ENCODE data around the gene LRCH1.
A peak's percentile ranks its signal among the peaks of the same experiment; 100 is the strongest.
"Not testable (repeated sequence)": the region's sequence is repeated elsewhere in the genome, so short reads cannot be mapped to it uniquely, and the experiment has no call there.

The LRCH1 gene

GRCh38 chr13:46751811-46752635 lies 199.1 kb downstream of the LRCH1 start:
- no peaks in the 10 kb centered on the region for H3K9me3 ChIP-seq (ENCODE audit: control insufficient read depth, low read length)
- peaks cover 21% of the 10 kb centered on the region for H3K4me1 ChIP-seq (ENCODE audit: control insufficient read depth, insufficient read depth, low read length)
- no peak overlapping the region for H3K4me3 ChIP-seq (ENCODE audit: low read length)
- no peaks in the 10 kb centered on the region for H3K36me3 ChIP-seq (ENCODE audit: control insufficient read depth, insufficient read depth, low read length)
- H3K9ac ChIP-seq (ENCODE audit: low read length): no peak overlapping the region
- H3K27me3 ChIP-seq (ENCODE audit: control insufficient read depth, insufficient read depth, low read length): no peaks in the 10 kb centered on the region

- peaks cover 32% of the 10 kb centered on the region for H3K4me1 ChIP-seq (ENCODE audit: control insufficient read depth, insufficient read depth, low read length)
- no peaks in the 10 kb centered on the region for H3K9me3 ChIP-seq (ENCODE audit: control insufficient read depth, low read length)
- H3K9ac ChIP-seq (ENCODE audit: low read length): no peak overlapping the region
- H3K27me3 ChIP-seq (ENCODE audit: control insufficient read depth, insufficient read depth, low read length): no peaks in the 10 kb centered on the region
- no peaks in the 10 kb centered on the region for H3K36me3 ChIP-seq (ENCODE audit: control insufficient read depth, insufficient read depth, low read length)
- H3K4me3 ChIP-seq (ENCODE audit: low read length): no peak overlapping the region
Observed at GRCh38 chr13:46753137-46753536, 200.2 kb downstream of the LRCH1 start.

GRCh38 chr13:46753917-46754316 lies 200.9 kb downstream of the LRCH1 start:
- Histone ChIP-seq H3K36me3 (ENCODE audit: control insufficient read depth, insufficient read depth, low read length) (no peaks in the 10 kb centered on the region), H3K9ac (ENCODE audit: low read length) (no peak overlapping the region), H3K27me3 (ENCODE audit: control insufficient read depth, insufficient read depth, low read length) (no peaks in the 10 kb centered on the region), H3K9me3 (ENCODE audit: control insufficient read depth, low read length) (no peaks in the 10 kb centered on the region), H3K4me1 (ENCODE audit: control insufficient read depth, insufficient read depth, low read length) (peaks cover 39% of the 10 kb centered on the region), H3K4me3 (ENCODE audit: low read length) (no peak overlapping the region)

GRCh38 chr13:46754812-46755211 lies 201.8 kb downstream of the LRCH1 start:
- H3K27me3 ChIP-seq (ENCODE audit: control insufficient read depth, insufficient read depth, low read length): no peaks in the 10 kb centered on the region
- H3K4me3 ChIP-seq (ENCODE audit: low read length): no peak overlapping the region
- H3K9ac ChIP-seq (ENCODE audit: low read length): no peak overlapping the region
- H3K4me1 ChIP-seq (ENCODE audit: control insufficient read depth, insufficient read depth, low read length): peaks cover 48% of the 10 kb centered on the region
- no peaks in the 10 kb centered on the region for H3K9me3 ChIP-seq (ENCODE audit: control insufficient read depth, low read length)
- no peaks in the 10 kb centered on the region for H3K36me3 ChIP-seq (ENCODE audit: control insufficient read depth, insufficient read depth, low read length)

- H3K4me1 ChIP-seq (ENCODE audit: control insufficient read depth, insufficient read depth, low read length): peaks cover 55% of the 10 kb centered on the region
- not testable (repeated sequence) for H3K9me3 ChIP-seq (ENCODE audit: control insufficient read depth, low read length); H3K36me3 ChIP-seq (ENCODE audit: control insufficient read depth, insufficient read depth, low read length); H3K4me3 ChIP-seq (ENCODE audit: low read length); H3K9ac ChIP-seq (ENCODE audit: low read length); H3K27me3 ChIP-seq (ENCODE audit: control insufficient read depth, insufficient read depth, low read length)
Observed at GRCh38 chr13:46755508-46755907, 202.5 kb downstream of the LRCH1 start.

- Histone ChIP-seq H3K9ac (ENCODE audit: low read length) (peak overlapping the region; percentile 7), H3K9me3 (ENCODE audit: control insufficient read depth, low read length) (no peaks in the 10 kb centered on the region), H3K4me1 (ENCODE audit: control insufficient read depth, insufficient read depth, low read length) (peaks cover 66% of the 10 kb centered on the region), H3K4me3 (ENCODE audit: low read length) (no peak overlapping the region), H3K27me3 (ENCODE audit: control insufficient read depth, insufficient read depth, low read length) (no peaks in the 10 kb centered on the region), H3K36me3 (ENCODE audit: control insufficient read depth, insufficient read depth, low read length) (no peaks in the 10 kb centered on the region)
Observed at GRCh38 chr13:46756977-46757376, 204.0 kb downstream of the LRCH1 start.

GRCh38 chr13:46757640-46758039 lies 204.7 kb downstream of the LRCH1 start:
- Histone ChIP-seq H3K9ac (ENCODE audit: low read length) (peak overlapping the region; percentile 7), H3K4me1 (ENCODE audit: control insufficient read depth, insufficient read depth, low read length) (peaks cover 70% of the 10 kb centered on the region), H3K27me3 (ENCODE audit: control insufficient read depth, insufficient read depth, low read length) (no peaks in the 10 kb centered on the region), H3K36me3 (ENCODE audit: control insufficient read depth, insufficient read depth, low read length) (no peaks in the 10 kb centered on the region), H3K4me3 (ENCODE audit: low read length) (no peak overlapping the region), H3K9me3 (ENCODE audit: control insufficient read depth, low read length) (no peaks in the 10 kb centered on the region)

GRCh38 chr13:46759846-46760245 lies 206.9 kb downstream of the LRCH1 start:
- no peaks in the 10 kb centered on the region for H3K27me3 ChIP-seq (ENCODE audit: control insufficient read depth, insufficient read depth, low read length)
- H3K4me1 ChIP-seq (ENCODE audit: control insufficient read depth, insufficient read depth, low read length): peaks cover 63% of the 10 kb centered on the region
- H3K36me3 ChIP-seq (ENCODE audit: control insufficient read depth, insufficient read depth, low read length): no peaks in the 10 kb centered on the region
- peak overlapping the region; percentile 41 for H3K9ac ChIP-seq (ENCODE audit: low read length)
- H3K9me3 ChIP-seq (ENCODE audit: control insufficient read depth, low read length): no peaks in the 10 kb centered on the region
- no peak overlapping the region for H3K4me3 ChIP-seq (ENCODE audit: low read length)

- Histone ChIP-seq H3K4me3 (ENCODE audit: low read length) (no peak overlapping the region), H3K4me1 (ENCODE audit: control insufficient read depth, insufficient read depth, low read length) (peaks cover 63% of the 10 kb centered on the region), H3K9ac (ENCODE audit: low read length) (no peak overlapping the region), H3K27me3 (ENCODE audit: control insufficient read depth, insufficient read depth, low read length) (no peaks in the 10 kb centered on the region), H3K9me3 (ENCODE audit: control insufficient read depth, low read length) (no peaks in the 10 kb centered on the region), H3K36me3 (ENCODE audit: control insufficient read depth, insufficient read depth, low read length) (no peaks in the 10 kb centered on the region)
Observed at GRCh38 chr13:46761174-46761573, 208.2 kb downstream of the LRCH1 start.

GRCh38 chr13:46761866-46762265 lies 208.9 kb downstream of the LRCH1 start:
- H3K27me3 ChIP-seq (ENCODE audit: control insufficient read depth, insufficient read depth, low read length): no peaks in the 10 kb centered on the region
- no peaks in the 10 kb centered on the region for H3K9me3 ChIP-seq (ENCODE audit: control insufficient read depth, low read length)
- peaks cover 59% of the 10 kb centered on the region for H3K4me1 ChIP-seq (ENCODE audit: control insufficient read depth, insufficient read depth, low read length)
- H3K9ac ChIP-seq (ENCODE audit: low read length): no peak overlapping the region
- H3K4me3 ChIP-seq (ENCODE audit: low read length): no peak overlapping the region
- H3K36me3 ChIP-seq (ENCODE audit: control insufficient read depth, insufficient read depth, low read length): no peaks in the 10 kb centered on the region

GRCh38 chr13:46769925-46770324 lies 217.0 kb downstream of the LRCH1 start:
- not testable (repeated sequence) for H3K36me3 ChIP-seq (ENCODE audit: control insufficient read depth, insufficient read depth, low read length)

GRCh38 chr13:46771693-46772092 lies 218.7 kb downstream of the LRCH1 start:
- Histone ChIP-seq H3K27me3 (ENCODE audit: control insufficient read depth, insufficient read depth, low read length) (no peaks in the 10 kb centered on the region), H3K9me3 (ENCODE audit: control insufficient read depth, low read length) (no peaks in the 10 kb centered on the region), H3K9ac (ENCODE audit: low read length) (no peak overlapping the region), H3K4me3 (ENCODE audit: low read length) (no peak overlapping the region), H3K36me3 (ENCODE audit: control insufficient read depth, insufficient read depth, low read length) (no peaks in the 10 kb centered on the region), H3K4me1 (ENCODE audit: control insufficient read depth, insufficient read depth, low read length) (no peaks in the 10 kb centered on the region)

More at GRCh38 chr13:46769925-46770324, 217.0 kb downstream of the LRCH1 start:
- not testable (repeated sequence) for H3K9ac ChIP-seq (ENCODE audit: low read length); H3K27me3 ChIP-seq (ENCODE audit: control insufficient read depth, insufficient read depth, low read length); H3K4me1 ChIP-seq (ENCODE audit: control insufficient read depth, insufficient read depth, low read length); H3K9me3 ChIP-seq (ENCODE audit: control insufficient read depth, low read length); H3K4me3 ChIP-seq (ENCODE audit: low read length)
